HS-5 (cell line): Measurements from ENCODE around the gene PDCD2L.
"Not testable (repeated sequence)": the region's sequence is repeated elsewhere in the genome, so short reads cannot be mapped to it uniquely, and the experiment has no call there.

Source experiments
- DNase-seq: peaks from one replicate; pipeline ENCODE4 v3.0.0-alpha.2; 2012; ENCODE audit warnings: low read depth

PDCD2L gene

DNA sequence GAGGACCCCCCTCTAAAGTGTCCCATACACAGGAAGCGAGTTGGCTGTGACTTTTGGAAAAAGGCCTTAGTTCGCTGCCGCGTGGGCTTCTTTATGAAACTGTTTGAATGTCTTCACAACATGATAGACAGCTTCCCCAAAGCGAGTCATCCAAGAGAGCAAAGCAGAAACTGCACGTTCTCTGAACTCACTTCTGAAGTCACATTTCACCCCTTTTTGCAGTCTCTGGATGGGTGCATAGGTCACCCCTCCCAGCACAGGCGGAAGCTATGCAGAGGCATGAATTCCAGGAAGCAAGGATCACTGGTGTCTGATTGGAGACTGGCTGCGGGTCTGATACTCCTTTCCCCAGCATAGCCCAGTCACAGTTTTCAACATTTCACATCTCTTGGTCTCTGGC lies 28.6 kb upstream of the PDCD2L start:
- no peak for DNase-seq

DNA sequence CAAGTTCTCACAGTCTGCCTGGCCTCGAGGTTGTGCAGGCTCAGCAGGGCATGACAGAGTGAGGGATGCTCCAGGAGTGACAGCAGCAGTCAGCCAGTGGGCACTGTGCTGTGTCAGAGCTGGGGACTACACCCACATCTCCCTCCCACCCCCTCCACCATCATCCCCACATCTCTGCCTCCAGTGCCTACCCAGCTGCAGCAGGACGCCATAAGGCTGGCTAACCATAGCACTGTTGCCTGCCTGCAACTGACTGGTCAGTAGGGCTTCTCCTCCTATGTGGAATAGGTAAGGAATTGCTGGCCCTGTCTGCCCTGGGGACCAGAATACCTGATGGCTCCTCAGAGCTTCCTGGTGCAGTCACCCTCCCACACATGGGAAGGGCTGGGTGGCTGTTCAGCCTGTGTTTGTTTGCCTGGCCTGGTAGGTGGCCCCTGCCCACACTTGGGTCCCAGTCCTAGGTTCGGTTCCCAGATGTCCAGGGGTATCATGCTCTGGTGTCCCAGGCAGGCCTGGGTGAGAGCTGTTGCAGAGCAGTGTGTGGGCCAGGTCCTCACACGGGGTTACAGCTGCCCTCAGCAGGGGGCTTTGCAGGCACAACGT lies 23.5 kb upstream of the PDCD2L start:
- no peak for DNase-seq

DNA sequence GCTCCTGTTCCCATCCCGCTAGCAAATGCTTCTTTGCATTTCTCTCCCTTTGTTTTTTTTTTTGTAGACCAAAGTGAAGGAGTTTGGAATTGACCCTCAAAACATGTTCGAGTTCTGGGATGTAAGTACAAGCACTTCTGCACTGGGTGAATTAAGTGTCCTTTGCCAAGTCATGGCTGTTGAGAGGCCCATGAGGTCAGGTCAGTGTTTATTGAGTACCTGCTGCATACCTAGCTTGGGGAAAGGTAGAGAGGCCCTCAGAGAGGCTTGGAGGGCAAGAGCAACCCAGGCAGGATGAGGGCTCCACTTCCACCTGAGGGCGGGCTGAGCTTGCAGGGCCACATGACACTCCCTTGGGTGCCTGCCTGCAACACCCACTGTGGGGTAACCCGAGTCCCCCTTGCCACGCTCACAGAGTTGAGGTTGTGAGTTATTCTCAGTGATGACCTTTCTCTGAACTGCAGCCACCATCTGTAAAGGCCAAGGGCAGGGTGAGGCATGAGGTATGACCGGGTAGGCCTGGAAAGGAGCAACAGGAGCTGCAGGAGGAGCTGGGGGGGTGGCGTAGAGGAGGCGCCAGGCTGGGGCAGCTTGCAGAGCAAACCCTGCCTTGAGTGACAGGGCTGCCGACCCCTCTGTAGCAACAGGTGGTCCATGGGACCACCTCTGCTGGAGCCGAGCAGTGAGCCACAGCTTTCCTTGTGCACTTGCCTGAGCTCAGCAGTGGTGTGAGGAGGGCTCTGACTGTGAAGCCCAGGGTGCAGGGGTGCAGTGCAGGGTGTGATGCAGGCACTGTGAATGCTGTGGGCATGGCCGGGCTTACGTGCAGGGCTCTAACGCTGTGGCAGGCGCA lies 22.6 kb upstream of the PDCD2L start:
- DNase-seq: no peak

DNA sequence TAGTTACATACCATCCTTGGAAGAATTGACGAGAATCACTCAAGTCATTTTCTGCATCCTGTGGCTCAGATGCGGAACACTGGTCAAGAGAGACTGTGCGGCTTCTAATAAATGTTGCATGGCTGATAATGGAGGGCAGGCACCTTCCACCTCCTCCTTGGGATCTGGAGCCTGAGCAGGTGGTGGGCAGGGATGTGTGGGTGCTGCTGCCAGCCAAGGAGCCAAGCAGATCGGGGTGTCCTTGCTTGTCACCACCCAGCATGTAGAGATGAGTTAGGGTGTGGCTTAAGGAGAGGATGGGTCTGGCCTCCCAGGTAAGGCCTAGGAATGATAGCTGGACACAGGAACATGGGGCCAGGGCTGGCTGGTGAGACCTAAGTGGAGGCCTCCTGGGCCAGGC lies 21.7 kb upstream of the PDCD2L start:
- no peak for DNase-seq

DNA sequence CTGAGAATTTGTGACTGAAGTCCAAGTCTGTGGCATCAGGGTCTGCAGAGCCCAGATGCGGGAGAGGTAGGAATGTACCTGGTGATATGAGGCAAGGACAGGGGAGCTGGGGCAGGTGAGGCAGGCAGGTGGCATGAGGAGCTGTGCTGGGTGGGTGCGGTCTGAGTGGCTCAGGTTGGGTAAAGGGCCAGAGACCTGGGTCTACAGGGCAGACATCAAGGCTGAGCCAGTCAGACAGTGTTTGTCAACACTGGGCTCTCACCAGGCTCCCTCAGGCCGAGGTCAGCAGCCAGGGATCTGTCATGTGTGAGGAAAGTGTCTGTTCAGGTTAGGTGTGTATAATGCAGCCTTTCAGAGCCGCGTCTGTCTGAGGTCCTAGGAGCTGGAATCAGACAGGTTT lies 20.6 kb upstream of the PDCD2L start:
- DNase-seq: no peak

DNA sequence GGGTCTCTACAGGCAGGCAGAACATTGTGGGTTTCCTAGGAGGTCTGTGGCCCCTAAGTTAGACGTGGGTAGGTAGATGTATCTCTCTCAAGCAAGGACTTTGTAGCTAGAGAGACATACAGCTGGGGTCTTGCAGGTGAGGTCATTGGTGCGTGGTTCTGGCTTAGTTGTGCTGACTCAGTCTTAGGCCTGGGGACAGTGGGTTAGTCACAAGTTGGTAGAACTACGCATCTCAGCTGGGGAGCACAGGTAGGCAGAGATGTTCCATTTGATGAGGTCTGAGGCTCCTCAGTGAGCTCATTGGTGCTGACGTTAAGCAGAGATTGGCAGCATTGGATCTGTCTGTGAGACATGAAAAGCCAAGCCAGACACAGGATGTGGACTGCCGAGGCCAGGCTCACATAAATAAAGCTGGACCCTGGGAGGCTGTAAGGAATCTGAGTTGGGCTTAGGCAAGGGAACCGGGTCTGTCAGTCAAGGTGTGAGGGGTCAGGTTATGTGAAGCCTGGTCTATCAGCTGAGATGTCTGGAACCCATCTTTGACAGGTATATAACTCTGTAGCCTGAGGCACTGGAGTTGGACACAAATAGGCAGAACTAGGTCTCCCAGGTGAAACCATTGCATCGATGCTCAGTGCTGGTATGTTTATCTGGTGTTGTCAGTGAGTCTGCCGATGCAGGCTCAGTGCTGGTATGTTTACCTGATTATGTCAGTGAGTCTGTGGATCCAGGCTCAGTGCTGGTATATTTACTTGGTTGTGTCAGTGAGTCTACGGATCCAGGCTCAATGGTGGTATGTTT lies 17.4 kb upstream of the PDCD2L start:
- DNase-seq: no peak

DNA sequence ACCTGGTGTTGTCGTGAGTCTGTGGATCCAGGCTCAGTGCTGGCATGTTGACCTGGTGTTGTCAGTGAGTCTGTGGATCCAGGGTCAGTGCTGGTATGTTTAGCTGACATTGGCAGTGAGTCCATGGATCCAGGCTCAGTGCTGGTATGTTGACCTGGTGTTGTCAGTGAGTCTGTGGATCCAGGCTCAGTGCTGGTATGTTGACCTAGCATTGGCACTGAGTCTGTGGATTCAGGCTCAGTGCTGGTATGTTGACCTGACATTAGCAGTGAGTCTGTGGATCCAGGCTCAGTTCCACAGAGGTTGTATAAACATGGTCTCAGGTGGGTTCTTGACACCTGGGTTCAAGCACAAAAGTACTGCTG lies 16.8 kb upstream of the PDCD2L start:
- no peak for DNase-seq

DNA sequence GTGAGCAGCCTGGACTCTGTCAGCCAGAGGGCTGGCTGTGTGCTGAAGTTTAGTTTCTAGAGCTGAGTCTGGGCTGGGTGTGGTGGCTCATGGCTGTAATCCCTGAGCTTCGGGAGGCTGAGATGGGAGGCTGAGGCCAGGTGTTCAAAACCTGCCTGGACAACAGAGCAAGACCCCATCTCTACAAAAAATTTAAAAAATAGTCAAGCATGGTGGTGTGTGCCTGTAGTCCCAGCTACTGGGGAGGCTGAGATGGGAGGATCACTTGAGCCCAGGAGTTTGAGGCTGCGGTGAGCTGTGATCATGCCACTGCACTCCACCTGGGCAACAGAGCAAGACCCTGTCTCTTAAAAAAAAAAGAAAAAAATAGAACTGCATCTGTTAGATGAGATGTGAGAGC lies 15.5 kb upstream of the PDCD2L start:
- DNase-seq: not testable (repeated sequence)

DNA sequence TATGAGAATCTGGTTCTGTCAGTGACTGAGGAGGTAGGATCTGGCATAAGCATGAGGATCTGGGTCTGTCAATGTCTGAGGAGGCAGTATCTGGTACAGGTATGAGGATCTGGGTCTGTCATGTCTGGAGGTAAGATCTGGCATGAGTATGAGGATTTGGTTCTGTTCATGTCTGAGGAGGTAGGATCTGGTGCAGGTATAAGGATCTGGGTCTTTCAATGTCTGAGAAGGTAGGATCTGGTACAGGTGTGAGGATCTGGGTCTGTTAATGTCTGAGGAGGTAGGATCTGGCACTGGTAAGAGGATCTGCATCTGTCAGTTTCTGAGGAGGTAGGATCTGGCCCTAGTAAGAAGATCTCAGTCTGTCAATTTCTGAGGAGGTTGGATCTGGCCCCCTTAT lies 12.4 kb upstream of the PDCD2L start:
- DNase-seq: no peak

DNA sequence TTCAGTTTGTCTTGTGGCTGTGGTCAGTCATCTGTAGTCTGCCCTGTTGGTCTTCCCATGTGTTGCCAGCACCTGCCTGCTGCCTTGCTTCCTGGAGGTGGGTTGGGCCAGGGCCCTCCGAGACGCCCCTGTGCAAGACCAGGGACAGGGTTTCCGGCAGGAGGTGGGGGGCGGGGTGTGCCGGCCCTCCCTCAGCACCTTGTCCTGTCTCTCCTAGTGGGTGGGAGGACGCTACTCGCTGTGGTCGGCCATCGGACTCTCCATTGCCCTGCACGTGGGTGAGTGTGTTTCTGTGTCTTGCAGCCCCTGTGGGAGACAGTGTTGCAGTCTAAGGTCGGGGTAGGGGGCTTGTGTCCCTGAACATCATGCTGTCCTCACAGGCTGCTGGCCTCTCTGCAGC lies 11.2 kb upstream of the PDCD2L start:
- DNase-seq: no peak

DNA sequence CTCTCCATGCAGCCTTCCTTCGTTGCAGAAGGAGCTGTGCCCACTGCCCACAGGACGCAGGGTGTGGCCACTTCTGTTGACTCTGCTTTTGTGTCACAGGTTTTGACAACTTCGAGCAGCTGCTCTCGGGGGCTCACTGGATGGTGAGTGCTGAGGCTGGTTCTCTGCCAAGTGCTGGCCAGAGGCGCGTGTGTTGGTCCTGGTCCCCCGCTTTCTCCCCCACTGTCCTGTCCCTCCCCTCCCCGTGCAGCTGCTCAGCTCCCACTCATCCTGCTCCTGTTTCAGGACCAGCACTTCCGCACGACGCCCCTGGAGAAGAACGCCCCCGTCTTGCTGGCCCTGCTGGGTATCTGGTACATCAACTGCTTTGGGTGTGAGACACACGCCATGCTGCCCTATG lies 10.6 kb upstream of the PDCD2L start:
- no peak for DNase-seq

DNA sequence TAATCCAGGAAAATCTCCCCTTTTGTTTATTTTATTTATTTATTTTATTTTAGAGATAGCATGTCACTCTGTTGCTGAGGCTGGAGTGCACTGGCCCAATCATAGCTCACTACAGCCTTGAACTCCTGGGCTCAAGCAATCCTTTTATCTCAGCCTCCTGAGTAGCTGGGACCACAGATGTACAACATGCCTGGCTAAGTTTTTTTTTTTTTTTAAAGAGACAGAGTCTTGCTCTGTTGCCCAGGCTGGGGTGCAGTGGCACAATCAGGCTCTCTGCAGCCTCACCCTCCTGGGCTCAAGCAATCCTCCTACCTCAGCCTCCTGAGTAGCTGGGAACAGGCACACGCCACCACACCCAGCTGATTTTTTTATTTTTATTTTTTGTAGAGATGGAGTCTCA lies 6.3 kb upstream of the PDCD2L start:
- no peak for DNase-seq

DNA sequence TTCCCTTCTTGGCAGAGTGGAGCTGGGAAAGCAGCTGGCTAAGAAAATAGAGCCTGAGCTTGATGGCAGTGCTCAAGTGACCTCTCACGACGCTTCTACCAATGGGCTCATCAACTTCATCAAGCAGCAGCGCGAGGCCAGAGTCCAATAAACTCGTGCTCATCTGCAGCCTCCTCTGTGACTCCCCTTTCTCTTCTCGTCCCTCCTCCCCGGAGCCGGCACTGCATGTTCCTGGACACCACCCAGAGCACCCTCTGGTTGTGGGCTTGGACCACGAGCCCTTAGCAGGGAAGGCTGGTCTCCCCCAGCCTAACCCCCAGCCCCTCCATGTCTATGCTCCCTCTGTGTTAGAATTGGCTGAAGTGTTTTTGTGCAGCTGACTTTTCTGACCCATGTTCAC lies 4.3 kb upstream of the PDCD2L start:
- no peak for DNase-seq

DNA sequence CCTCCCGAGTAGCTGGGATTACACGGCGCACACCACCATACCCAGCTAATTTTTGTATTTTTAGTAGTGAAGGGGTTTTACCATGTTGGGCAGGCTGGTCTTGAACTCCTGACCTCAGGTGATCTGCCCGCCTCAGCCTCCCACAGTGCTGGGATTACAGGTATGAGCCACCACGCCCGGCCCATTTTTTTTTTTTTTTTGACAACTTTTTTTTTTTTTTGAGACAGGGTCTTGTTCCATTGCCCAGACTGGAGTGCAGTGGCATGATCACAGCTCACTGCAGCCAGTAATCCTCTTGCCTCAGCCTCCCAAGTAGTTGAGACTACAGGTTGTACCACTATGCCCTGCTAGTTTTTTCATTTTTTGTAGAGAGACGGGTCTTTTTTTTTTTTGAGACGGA lies 3.4 kb upstream of the PDCD2L start:
- DNase-seq: not testable (repeated sequence)

DNA sequence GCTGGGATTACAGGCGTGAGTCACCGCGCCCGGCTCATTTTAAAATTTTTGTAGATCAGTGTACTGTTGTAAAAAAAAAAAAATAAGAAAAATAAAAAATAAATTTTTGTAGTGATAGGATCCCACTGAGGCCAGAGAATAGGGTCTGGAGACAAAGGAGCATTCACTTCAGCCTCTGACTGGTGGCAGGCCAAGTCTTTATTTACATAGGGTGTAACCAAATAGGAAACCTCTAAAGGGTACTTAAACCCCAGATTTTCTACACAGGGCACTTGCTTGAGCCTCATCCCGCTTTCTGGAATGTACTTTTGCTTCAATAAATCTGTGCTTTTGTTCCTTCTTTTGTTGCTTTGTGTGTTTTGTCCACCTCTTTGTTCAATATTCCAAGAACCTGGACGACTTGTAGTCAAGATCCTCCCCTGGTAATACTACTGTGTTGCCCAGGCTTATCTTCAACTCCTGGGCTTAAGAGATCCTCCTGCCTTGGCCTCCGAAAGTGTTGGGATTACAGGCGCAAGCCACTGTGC lies 2.1 kb upstream of the PDCD2L start:
- no peak for DNase-seq

DNA sequence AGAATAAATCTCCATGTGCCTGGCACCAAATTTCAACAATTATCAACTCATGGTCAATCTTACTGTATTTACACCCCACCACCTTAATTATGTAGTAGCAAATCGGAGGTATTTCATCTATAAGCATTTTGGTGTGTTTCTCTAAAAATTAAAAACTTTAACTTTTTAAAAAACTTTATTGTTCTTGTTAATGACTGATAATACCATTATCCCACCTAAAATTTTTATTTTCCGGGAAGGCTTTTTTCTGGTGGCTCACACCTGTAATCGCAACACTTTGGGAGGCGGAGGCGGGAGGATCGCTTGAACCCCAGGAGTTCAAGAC lies 453 bp upstream of the PDCD2L start:
- no peak for DNase-seq

DNA sequence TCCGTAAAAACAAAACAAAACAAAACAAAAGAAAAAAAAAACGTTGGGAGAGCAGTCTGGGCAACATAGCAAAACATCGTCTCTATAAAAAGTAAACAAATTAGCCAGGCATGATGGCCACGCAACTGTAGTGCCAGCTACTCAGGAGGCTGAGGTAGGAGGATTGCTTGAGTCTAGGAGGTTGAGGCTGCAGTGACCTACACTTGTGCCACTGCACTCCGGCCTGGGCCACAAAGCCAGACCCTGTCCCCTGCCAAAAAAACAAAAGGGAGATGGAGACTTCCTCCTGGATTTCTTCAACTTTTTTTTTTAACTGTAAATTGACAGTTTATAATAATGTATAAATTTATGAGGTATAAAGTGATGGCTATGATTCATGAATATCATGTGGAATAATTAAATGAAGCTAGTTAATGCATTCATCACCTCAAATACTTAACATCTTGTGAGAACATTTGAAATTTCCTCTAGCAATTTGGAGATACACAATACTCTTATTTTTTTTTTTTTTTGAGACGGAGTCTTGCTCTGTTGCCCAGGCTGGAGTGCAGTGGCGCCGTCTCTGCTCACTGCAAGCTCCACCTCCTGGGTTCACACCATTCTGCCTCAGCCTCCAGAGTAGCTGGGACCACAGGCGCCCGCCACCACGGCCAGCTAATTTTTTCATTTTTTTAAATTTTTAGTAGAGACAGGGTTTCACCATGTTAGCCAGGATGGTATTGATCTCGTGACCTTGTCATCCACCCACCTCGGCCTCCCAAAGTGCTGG lies 1.9 kb downstream of the PDCD2L start:
- no peak for DNase-seq

DNA sequence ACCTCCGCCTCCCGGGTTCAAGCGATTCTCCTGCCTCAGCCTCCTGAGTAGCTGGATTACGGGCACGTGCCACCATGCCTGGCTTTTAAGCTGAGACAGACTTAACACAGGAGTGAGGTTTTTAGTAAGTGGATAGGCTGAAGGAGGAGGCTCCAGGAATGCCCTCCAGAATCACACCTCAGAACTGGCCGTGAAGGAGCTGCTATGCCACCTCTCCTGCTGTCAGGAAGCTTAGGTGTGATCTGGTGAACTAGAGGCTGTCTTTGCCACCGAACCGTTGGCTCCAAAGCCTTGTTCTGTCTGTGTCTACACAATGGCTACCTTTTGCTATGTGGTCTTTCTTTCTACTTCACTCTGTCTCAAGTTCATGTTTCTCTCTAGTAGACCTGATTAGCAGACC lies 4.2 kb downstream of the PDCD2L start:
- DNase-seq: no peak

DNA sequence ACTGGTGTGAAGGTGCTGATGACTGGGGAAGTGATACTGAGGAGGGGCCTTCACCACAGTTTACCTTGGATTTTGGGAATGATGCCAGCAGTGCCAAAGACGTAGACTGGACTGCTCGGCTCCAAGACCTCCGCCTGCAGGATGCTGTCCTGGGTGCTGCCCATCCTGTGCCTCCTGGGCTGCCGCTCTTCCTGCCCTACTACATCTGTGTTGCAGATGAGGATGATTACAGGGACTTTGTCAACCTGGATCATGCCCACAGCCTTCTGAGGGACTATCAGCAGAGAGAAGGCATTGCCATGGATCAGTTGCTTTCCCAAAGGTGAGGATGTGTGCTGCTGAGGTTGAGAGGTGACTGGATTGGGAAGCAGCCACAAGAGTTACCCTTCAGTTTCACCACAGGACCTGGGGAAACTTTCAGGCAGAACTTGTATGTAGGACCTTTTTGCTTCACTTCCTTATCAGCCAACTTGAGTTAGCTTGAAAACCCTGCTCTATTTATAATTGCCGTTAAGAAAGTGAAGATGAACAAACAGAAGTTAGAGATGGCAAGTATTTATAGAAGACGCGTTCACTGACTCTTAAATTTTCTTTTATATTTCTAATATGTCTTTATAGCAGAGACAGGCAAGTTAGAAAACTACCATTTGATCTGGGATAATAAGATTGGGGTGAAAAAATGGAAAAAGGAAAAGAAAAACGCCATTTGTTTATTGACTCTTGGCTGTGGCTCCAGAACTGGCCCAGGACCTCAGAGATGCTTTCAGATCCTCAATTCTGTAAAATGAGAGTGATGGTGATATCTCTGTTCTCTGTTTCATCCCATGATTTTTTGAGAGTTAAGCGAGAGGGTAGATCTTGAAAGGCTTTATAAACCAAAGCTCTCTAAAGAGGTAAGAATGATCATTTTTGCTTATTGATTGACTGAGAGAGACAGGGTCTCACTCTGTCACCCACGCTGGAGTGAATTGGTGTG lies 5.3 kb downstream of the PDCD2L start:
- no peak for DNase-seq

DNA sequence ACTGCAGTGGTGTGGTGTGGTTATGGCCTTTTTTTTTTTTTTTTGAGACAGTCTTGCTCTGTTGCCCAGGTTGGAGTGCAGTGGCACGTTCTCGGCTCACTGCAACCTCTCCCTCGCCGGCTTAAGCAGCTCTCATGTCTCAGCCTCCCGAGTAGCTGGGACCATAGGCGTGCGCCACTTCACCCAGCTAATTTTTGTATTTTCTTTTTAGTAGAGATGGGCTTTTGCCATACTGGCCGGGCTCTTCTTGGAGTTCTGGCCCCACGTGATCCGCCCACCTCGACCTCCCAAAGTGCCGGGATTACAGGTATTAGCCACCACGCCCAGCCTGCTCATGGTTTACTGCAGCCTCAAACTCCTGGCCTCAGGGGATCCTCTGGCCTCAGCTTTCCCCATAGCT lies 7.0 kb downstream of the PDCD2L start:
- DNase-seq: no peak

DNA sequence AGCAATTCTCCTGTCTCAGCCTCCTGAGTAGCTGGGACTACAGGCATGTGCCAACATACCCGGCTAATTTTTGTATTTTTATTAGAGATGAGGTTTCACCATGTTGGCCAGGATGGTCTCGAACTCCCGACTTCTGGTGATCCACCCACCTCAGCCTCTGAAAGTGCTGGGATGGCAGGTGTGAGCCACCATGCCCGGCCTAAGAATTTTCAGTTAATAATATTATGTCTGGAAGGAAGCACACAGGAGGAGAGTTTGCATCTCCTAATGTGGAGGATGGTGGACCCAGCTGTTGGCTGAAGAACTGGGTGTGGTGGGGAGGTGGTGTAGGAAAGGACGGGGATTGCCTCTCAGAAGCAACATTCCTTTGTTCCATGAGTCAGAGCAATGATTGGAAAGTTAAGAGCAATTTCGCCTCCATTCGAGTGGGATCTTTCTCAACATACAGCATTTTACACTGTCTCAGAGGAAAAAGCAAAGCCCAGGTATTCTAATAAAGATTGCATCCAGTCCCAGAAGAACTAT lies 11.9 kb downstream of the PDCD2L start:
- DNase-seq: no peak
